Activated T-helper 17 cell treated with anti-CD3 and anti-CD28 coated beads, Interleukin-2, amount 50 U/mL, for 72 hours (primary cell): ENCODE results near the gene THSD7B. TPM values are rescaled to one million over a fixed set of nuclear protein-coding genes. Genes with fewer than 3 reads are reported as not detected.
"Not testable (repeated sequence)": the region's sequence is repeated elsewhere in the genome, so short reads cannot be mapped to it uniquely, and the experiment has no call there.

Experiments
- ATAC-seq: fragments of 150-1000 bp; cut with Tn5 transposase; replicated peaks from 2 replicates; pipeline ENCODE4 v1.10.0; 2021; ENCODE audit warnings: mild to moderate bottlenecking, moderate library complexity
- H3K27ac Mint-ChIP-seq: one replicate; pipeline ENCODE4 v1.8.0; 2022; ENCODE audit warnings: mixed read lengths
- H3K27me3 Mint-ChIP-seq: one replicate; pipeline ENCODE4 v1.8.0; 2022; ENCODE audit warnings: mixed read lengths
- H3K36me3 Mint-ChIP-seq: one replicate; pipeline ENCODE4 v1.8.0; 2022; ENCODE audit warnings: low read depth, mild to moderate bottlenecking, mixed read lengths
- H3K4me1 Mint-ChIP-seq: one replicate; pipeline ENCODE4 v1.8.0; 2022; ENCODE audit warnings: mixed read lengths
- H3K4me3 Mint-ChIP-seq: one replicate; pipeline ENCODE4 v1.8.0; 2022; ENCODE audit warnings: mild to moderate bottlenecking, mixed read lengths
- H3K9me3 Mint-ChIP-seq: one replicate; pipeline ENCODE4 v1.8.0; 2022; ENCODE audit warnings: mixed read lengths
- total RNA-seq, 2 donors: library from RNA; stranded (reverse); gene quantifications; one replicate each; pipeline ENCODE4 v1.2.3, GENCODE V29; 2022

Gene THSD7B
- total RNA-seq, 2 donors from 2014 or later, result 0.05 TPM; not detected in 1

DNA sequence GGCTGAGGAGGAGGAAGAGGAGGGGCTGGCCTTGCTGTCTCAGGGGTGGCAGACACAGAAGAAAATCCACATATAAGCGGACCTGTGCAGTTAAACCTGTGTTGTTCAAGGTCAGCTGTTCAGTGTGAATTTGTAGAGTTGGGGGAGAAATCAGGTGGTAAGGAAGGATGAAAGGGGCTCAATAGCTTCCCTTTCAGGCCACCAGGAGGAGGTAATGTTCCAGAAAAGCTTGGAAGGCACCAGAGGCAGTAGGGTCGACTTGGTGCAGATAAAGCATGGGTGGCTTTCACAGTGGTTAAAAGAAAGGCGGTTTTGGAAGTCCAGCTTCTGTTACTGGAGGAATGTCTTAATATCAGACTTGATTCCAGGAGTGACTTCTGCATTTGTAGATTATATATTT is 167.4 kb downstream of the THSD7B start:
- no peak for ATAC-seq
- Mint-ChIP-seq H3K4me3 (no peak overlapping the region), H3K4me1 (no peaks in the 10 kb centered on the region), H3K27ac (no peak overlapping the region), H3K9me3 (no peaks in the 10 kb centered on the region), H3K36me3 (no peaks in the 10 kb centered on the region), H3K27me3 (peaks cover 3% of the 10 kb centered on the region)

DNA sequence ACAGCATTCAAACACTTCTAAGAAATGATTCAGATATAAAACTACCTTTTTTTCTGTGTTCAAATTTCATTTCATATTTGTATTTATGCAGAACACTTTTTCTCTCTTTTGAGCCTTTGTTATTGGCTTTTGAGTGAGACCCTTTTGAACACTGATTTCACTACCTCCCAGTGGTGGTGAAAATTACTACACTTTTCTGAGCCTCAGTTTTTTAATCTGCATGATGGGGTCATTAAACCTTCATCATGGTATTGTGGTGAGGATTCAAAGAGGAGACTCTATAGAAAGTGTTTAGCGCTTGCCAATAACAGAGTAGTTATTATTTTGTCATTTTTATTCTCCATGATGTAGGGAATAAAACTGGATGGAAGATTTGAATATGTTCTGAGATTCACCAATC is 169.8 kb downstream of the THSD7B start:
- no peak overlapping the region for H3K27ac Mint-ChIP-seq
- no peaks in the 10 kb centered on the region for H3K4me1 Mint-ChIP-seq
- no peak overlapping the region for H3K4me3 Mint-ChIP-seq
- no peaks in the 10 kb centered on the region for H3K36me3 Mint-ChIP-seq
- no peak for ATAC-seq
- H3K27me3 Mint-ChIP-seq, result peaks cover 2% of the 10 kb centered on the region
- peaks cover 5% of the 10 kb centered on the region for H3K9me3 Mint-ChIP-seq

DNA sequence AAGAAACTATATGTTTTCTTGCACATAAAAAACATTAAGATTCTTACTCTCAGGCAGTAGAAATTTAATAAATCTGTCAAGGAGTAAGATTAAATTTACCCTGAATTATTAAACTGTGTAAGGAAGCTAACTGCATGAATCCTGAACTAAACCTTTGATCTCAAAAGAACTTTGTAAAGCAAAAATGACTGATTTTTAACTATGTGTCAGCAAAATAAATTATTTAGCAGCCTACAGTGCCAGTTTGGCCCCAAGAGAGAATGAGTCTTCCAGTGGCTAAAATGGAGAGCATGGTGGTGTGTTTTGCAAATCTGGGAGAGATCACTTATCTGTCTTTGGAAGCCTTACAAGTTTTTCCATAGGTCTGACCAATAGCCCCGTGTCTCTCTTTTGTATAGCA is 190.7 kb downstream of the THSD7B start:
- no peak overlapping the region for H3K4me3 Mint-ChIP-seq
- ATAC-seq, result no peak
- H3K27ac Mint-ChIP-seq, result no peak overlapping the region
- no peaks in the 10 kb centered on the region for H3K27me3 Mint-ChIP-seq
- no peaks in the 10 kb centered on the region for H3K9me3 Mint-ChIP-seq
- H3K4me1 Mint-ChIP-seq, result no peaks in the 10 kb centered on the region
- H3K36me3 Mint-ChIP-seq, result no peaks in the 10 kb centered on the region

DNA sequence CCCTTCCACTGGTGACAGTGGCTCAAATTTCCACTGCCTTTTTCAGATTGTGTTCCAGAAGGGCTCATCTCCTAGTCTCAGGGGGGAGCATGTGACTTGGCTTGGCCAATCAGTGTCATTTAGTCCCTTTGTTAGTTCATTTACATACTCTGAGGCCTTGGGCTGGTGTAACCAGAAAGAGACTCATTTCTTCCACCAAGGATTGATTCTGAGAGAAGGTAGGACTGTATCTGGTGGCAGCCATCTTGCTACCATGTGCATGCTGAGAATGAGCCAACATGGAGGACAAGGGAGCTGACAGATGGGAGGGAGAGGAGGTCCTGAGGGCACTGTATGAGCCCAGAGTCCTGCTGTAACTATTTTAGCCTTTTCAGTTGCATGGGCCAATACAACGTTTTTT is 191.7 kb downstream of the THSD7B start:
- ATAC-seq, result no peak
- H3K27ac Mint-ChIP-seq, result no peak overlapping the region
- no peaks in the 10 kb centered on the region for H3K36me3 Mint-ChIP-seq
- no peak overlapping the region for H3K4me3 Mint-ChIP-seq
- no peaks in the 10 kb centered on the region for H3K4me1 Mint-ChIP-seq
- H3K27me3 Mint-ChIP-seq, result no peaks in the 10 kb centered on the region
- no peaks in the 10 kb centered on the region for H3K9me3 Mint-ChIP-seq

DNA sequence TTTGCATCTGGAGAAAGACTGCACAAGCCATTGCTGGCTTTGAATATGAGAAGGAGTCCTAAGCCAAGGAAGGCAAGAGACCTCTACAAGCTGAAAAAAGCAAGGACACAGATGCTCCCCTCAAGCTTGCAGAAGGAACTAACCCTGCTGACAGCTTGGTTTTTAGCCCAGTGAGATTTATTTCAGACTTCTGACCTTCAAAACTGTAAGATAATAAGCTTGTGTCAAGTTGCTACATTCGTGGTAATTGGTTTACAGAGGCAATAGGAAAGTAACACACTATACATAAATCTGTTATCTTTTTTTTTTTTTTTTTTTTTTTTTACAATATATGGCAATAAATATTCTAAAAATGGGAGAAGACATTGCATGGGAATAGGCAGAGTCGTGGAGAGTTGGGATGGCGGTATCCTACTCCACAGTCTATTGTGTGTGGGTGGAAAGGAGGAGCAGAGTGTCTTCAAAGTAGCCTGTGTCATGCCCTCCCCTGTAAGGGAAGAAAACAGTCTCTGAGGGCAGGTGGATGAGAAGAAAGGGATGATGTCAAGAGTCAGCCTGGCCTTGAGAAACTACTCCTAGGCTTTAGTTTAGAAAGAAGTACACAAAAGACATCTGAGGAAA is 196.9 kb downstream of the THSD7B start:
- ATAC-seq, result no peak
- H3K4me1 Mint-ChIP-seq, result no peaks in the 10 kb centered on the region
- H3K36me3 Mint-ChIP-seq, result no peaks in the 10 kb centered on the region
- H3K9me3 Mint-ChIP-seq, result no peaks in the 10 kb centered on the region
- H3K27ac Mint-ChIP-seq, result no peak overlapping the region
- no peaks in the 10 kb centered on the region for H3K27me3 Mint-ChIP-seq
- H3K4me3 Mint-ChIP-seq, result no peak overlapping the region

DNA sequence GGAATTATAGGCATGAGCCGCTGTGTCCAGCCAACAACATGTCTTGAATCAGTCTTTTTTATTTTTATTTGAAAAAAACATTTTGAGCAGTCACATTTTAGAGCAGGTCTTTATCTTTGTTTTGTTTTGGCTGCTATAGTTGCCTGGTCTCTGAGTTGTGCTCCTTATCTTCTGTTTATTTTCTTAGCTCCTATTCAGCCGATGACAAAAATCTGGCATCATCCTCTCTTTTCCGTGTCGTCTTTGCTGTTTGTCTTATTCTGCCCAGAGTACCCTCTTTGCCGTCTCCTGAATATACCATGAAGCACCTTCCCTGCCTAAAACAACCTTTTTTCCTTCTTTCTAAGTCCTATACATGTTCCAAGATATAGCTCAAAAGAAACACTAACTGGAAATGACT is 201.1 kb downstream of the THSD7B start:
- H3K36me3 Mint-ChIP-seq, result no peaks in the 10 kb centered on the region
- H3K4me3 Mint-ChIP-seq, result no peak overlapping the region
- no peaks in the 10 kb centered on the region for H3K4me1 Mint-ChIP-seq
- H3K9me3 Mint-ChIP-seq, result no peaks in the 10 kb centered on the region
- no peak overlapping the region for H3K27ac Mint-ChIP-seq
- no peak for ATAC-seq
- H3K27me3 Mint-ChIP-seq, result no peaks in the 10 kb centered on the region

DNA sequence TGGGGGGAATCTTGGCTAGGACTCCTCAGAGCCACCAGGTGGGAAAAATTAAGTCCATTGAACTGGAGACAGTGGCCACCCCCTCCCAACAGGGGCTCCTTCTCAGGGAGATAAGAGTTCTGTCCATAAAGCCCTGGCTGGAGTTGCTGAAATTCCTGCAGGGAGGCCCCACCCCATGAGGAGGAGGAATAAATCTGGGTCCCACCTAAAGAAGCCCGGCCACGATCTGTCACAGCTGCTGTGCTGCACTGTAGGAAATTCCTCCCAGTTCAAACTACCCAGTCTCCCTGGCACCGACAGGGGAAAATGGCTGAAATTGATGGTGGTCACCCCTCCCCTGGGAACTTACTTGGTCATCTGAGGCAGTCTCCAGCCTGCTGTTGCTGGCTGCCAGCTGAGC is 215.0 kb downstream of the THSD7B start:
- Mint-ChIP-seq H3K27me3 (peaks cover 10% of the 10 kb centered on the region), H3K4me1 (no peaks in the 10 kb centered on the region), H3K27ac (no peak overlapping the region), H3K9me3 (peaks cover 10% of the 10 kb centered on the region), H3K4me3 (no peak overlapping the region), H3K36me3 (no peaks in the 10 kb centered on the region)
- ATAC-seq, result no peak

DNA sequence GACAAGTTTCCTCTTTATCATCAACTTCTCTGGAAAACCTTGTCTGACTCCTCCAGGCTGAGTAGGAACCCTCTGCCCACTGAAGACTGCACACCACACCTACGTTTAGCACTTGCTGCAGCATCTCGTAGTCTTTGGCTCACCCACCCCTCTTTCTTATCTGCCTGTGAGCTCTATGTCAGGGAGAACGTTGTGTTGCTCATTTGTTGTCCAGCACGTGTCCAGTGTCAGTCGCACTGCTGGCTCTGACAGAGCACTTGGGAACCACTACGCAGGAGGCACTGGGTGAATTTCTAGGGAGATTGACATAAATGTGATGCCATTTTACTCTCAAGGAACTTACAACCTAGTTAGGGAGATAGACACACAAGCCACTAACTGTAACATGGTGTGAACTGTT is 216.3 kb downstream of the THSD7B start:
- H3K4me1 Mint-ChIP-seq, H3K27ac Mint-ChIP-seq, ATAC-seq, H3K36me3 Mint-ChIP-seq, H3K27me3 Mint-ChIP-seq, H3K4me3 Mint-ChIP-seq: not testable (repeated sequence)
- peaks cover 10% of the 10 kb centered on the region for H3K9me3 Mint-ChIP-seq

DNA sequence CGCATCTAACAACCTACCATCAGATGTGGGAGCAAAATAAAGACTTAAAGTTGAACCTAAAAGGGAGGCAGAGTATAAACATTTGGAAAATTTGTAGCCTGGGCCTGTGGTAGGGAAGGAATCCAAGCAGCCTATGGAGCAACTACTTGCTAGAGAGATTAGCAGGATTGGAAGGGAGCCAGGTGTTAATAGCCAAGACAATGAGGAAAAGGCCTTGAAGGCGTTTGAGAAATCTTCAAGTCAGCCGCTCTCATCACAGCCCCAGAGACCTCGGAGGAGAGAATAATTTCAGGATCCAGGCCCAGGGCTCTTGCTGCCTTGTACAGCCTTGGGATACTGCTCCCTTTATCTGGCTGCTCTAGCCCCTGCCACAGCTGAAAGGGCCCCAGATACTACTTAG is 219.7 kb downstream of the THSD7B start:
- H3K9me3 Mint-ChIP-seq, result no peaks in the 10 kb centered on the region

DNA sequence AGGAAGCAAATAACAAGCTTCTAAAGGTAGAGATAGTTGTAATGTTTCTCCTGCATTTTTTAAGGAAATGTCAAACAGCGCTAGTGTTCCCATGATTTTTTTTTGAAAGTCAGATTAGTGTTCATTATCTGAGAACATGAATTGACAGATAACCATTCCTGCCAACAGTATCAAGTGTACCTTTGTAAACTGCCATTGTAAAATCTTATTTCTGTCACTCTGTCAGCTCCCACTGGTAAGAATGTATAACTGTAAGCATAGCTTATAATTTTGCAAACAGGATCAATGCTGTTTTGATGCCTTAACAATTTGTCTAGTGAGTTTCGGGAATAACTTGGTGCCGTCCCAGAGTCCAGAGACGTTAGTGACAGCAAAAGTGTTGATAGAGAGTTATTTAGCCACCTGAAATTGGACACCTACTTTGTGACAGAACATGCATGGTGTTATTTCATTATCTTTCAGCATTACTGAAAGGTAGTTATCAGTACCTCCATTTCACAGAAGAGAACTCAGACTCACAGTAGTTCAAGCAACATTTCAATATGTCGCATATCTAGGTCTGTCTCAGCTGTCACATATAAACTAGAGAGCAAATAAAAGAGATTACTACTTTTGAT is 221.4 kb downstream of the THSD7B start:
- no peak for ATAC-seq
- H3K36me3 Mint-ChIP-seq, result no peaks in the 10 kb centered on the region
- H3K9me3 Mint-ChIP-seq, result no peaks in the 10 kb centered on the region
- H3K27ac Mint-ChIP-seq, result no peak overlapping the region
- no peaks in the 10 kb centered on the region for H3K4me1 Mint-ChIP-seq
- H3K27me3 Mint-ChIP-seq, result peaks cover under 1% of the 10 kb centered on the region
- H3K4me3 Mint-ChIP-seq, result no peak overlapping the region

More for the DNA sequence above, 219.7 kb downstream of the THSD7B start:
- ATAC-seq, result no peak
- H3K4me3 Mint-ChIP-seq, result no peak overlapping the region
- no peak overlapping the region for H3K27ac Mint-ChIP-seq
- H3K36me3 Mint-ChIP-seq, result no peaks in the 10 kb centered on the region
- H3K4me1 Mint-ChIP-seq, result no peaks in the 10 kb centered on the region
- peaks cover 4% of the 10 kb centered on the region for H3K27me3 Mint-ChIP-seq

DNA sequence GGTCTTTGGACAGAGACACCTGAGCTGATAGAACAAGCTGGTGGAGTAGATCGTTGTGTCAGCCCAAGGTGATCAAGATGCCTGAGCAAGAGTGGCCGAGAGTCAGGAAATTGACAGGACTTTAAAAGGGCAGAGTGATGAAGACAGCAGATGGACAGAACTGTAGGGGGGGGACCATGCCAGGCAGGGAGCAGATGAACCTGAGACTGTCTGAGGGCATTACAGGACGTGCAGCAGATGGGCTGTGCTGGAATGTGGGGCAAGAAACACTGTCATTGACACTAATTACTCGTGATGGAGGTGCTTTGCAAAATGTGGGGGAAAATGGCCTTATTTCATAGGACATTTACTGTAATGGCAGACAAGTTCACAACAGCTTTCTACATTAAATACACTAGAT is 225.0 kb downstream of the THSD7B start:
- H3K27ac Mint-ChIP-seq, result no peak overlapping the region
- H3K4me1 Mint-ChIP-seq, result no peaks in the 10 kb centered on the region
- H3K9me3 Mint-ChIP-seq, result no peaks in the 10 kb centered on the region
- H3K27me3 Mint-ChIP-seq, result no peaks in the 10 kb centered on the region
- H3K4me3 Mint-ChIP-seq, result no peak overlapping the region
- no peak for ATAC-seq
- H3K36me3 Mint-ChIP-seq, result no peaks in the 10 kb centered on the region

DNA sequence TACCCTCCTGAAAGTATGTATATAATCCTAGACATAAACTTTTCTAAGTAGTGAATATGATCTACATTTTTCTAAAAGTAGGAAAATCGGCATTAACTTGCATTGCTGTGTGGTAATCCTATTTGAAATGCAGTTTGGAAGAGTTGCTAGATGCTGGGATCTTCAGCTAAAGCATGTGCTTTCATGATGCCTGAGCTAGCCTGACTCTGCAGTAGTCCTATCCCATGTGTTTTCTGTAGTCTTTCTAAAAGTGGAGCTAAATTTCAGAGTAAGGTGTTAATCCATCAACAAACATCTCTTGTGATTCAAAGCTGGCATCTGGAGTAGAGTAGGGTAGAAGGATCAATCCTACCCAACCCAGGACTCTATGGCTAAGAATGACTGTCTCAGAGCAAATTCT is 229.4 kb downstream of the THSD7B start:
- Mint-ChIP-seq H3K36me3 (no peaks in the 10 kb centered on the region), H3K9me3 (peaks cover 3% of the 10 kb centered on the region), H3K4me3 (no peak overlapping the region), H3K27ac (no peak overlapping the region), H3K27me3 (peaks cover 5% of the 10 kb centered on the region), H3K4me1 (no peaks in the 10 kb centered on the region)
- no peak for ATAC-seq

DNA sequence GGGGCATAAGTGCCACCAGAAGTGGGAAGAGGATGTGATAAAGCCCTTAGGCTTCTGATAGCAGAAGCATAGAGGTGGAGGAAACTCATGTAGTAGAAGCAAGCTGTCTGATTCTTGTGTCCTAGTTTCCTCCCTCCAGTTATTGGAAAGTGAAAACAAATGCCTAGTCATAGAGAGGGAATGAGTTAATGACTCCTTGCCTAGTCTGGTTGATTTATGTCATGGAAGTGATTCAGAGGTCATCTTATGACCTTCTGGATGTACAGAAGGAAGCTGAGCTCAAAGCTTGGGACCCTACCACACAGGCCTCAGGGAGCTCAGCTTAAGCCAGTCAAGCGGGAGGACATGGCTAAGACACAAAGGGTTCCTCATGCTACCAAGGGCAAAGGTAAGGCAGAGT is 232.2 kb downstream of the THSD7B start:
- no peaks in the 10 kb centered on the region for H3K36me3 Mint-ChIP-seq
- ATAC-seq, result no peak
- H3K27ac Mint-ChIP-seq, result no peak overlapping the region
- H3K4me1 Mint-ChIP-seq, result no peaks in the 10 kb centered on the region
- peaks cover 3% of the 10 kb centered on the region for H3K9me3 Mint-ChIP-seq
- no peak overlapping the region for H3K4me3 Mint-ChIP-seq
- H3K27me3 Mint-ChIP-seq, result peaks cover 5% of the 10 kb centered on the region

DNA sequence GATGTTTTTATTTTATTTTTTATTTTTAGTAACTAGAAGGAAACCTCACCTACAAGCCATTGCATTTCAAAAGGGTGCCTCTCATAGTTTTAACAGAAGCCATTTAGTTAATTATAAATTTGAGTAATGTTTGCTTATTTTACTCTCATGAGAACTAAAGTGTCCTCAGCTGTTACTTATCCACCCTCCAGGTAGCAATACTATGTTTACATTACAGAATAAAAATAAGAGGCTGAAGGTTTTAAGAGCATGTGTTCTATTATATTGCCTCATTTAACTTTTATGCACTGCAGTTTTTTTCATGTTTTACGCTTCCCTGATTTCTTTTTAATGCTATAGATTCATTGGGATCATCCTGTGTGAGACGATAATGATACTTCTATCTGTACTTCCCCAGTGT is 235.5 kb downstream of the THSD7B start:
- Mint-ChIP-seq H3K27me3 (peaks cover 5% of the 10 kb centered on the region), H3K4me3 (no peak overlapping the region), H3K36me3 (no peaks in the 10 kb centered on the region), H3K9me3 (peaks cover 3% of the 10 kb centered on the region), H3K27ac (no peak overlapping the region), H3K4me1 (no peaks in the 10 kb centered on the region)
- ATAC-seq, result no peak

DNA sequence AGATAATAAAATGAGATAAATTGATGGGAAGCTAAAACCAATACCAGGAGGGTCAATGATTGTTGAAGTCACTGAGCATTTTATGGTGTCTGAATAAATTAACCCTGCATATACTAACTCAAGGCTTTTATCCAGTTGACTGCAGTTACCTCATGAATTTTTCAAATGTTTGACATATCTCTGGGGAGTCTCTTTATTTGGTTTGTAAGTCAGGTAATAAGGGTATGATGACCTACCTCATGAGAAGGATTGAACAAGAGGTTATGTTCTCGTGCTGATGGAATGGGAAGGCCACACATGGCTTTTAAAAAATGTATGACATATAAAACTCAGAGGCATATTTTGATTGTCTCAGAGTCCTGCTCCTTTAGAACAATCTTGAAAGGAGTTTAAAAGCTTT is 237.6 kb downstream of the THSD7B start:
- Mint-ChIP-seq H3K4me3 (no peak overlapping the region), H3K27ac (no peak overlapping the region), H3K9me3 (no peaks in the 10 kb centered on the region), H3K36me3 (no peaks in the 10 kb centered on the region), H3K27me3 (no peaks in the 10 kb centered on the region), H3K4me1 (no peaks in the 10 kb centered on the region)
- ATAC-seq, result no peak

DNA sequence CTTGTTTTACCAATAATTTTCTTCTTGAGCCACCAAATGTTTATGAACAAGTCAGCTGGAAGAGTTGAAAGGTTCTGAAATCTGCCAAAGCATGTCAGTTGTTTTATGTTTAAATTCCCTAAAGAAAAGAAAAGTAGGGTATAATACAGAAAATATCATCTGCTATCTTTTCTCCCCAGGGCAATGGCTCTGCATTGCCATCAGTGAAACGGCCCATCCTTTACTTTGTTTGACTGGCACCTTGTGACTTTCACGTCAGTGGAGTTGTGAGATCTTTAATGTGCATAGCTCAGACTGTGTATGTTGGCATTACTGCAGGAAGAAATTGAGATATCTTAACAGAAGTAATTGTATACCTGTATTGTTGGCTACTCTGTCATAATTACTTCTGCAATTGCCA is 239.9 kb downstream of the THSD7B start:
- H3K4me3 Mint-ChIP-seq, result no peak overlapping the region
- no peaks in the 10 kb centered on the region for H3K9me3 Mint-ChIP-seq
- no peaks in the 10 kb centered on the region for H3K36me3 Mint-ChIP-seq
- no peaks in the 10 kb centered on the region for H3K27me3 Mint-ChIP-seq
- H3K4me1 Mint-ChIP-seq, result no peaks in the 10 kb centered on the region
- no peak for ATAC-seq
- no peak overlapping the region for H3K27ac Mint-ChIP-seq
